H9 (cell line): ENCODE data around the gene FHOD3. TPM values are rescaled to one million over a fixed set of nuclear protein-coding genes. Genes with fewer than 3 reads are reported as not detected.

ENCODE experiments used
- DNase-seq: peaks from one replicate; pipeline ENCODE4 v3.0.0-alpha.2; 2017
- H2AFZ ChIP-seq: one replicate; pipeline ENCODE4 v1.6.1; 2013; ENCODE audit warnings: mild to moderate bottlenecking, low read length, control low read depth, moderate library complexity
- H2AK5ac ChIP-seq: 2 replicates; pipeline ENCODE4 v1.6.1; 2013; ENCODE audit warnings: low read length, control low read depth, mixed read lengths; ENCODE audit not compliant: insufficient read length
- H2BK120ac ChIP-seq: one replicate; pipeline ENCODE4 v1.6.1; 2013; ENCODE audit warnings: low read depth, mild to moderate bottlenecking, low read length, control low read depth, inconsistent platforms; ENCODE audit not compliant: poor library complexity, severe bottlenecking
- H2BK12ac ChIP-seq: 2 replicates; pipeline ENCODE4 v1.6.1; 2013; ENCODE audit warnings: low read length, control low read depth, mixed read lengths, low read depth; ENCODE audit not compliant: insufficient read length
- H2BK15ac ChIP-seq: 2 replicates; pipeline ENCODE4 v1.6.1; 2013; ENCODE audit warnings: low read depth, low read length, control low read depth
- H2BK20ac ChIP-seq: one replicate; pipeline ENCODE4 v1.6.1; 2013; ENCODE audit warnings: low read depth, mild to moderate bottlenecking, low read length, control low read depth, inconsistent platforms; ENCODE audit not compliant: poor library complexity, severe bottlenecking
- H2BK5ac ChIP-seq: 2 replicates; pipeline ENCODE4 v1.6.1; 2013; ENCODE audit warnings: low read length, control low read depth, mixed read lengths; ENCODE audit not compliant: insufficient read length
- H3K14ac ChIP-seq: 2 replicates; pipeline ENCODE4 v1.6.1; 2013; ENCODE audit warnings: low read length, control low read depth; ENCODE audit not compliant: insufficient read depth
- H3K18ac ChIP-seq: 2 replicates; pipeline ENCODE4 v1.6.1; 2013; ENCODE audit warnings: low read depth, mild to moderate bottlenecking, mixed read lengths, low read length, control low read depth; ENCODE audit not compliant: insufficient read length
- H3K23ac ChIP-seq: 2 replicates; pipeline ENCODE4 v1.6.1; 2013; ENCODE audit warnings: low read length, control low read depth, mixed read lengths, low read depth; ENCODE audit not compliant: insufficient read length
- H3K23me2 ChIP-seq: 2 replicates; pipeline ENCODE4 v1.6.1; 2013; ENCODE audit warnings: low read depth, mild to moderate bottlenecking, mixed read lengths, low read length, control low read depth; ENCODE audit not compliant: insufficient read length, poor library complexity, severe bottlenecking
- H3K27ac ChIP-seq: 2 replicates; pipeline ENCODE4 v1.5.1; 2013; ENCODE audit warnings: low read length, control low read depth, mixed read lengths, low read depth; ENCODE audit not compliant: insufficient read length
- H3K27me3 ChIP-seq: 2 replicates; pipeline ENCODE4 v1.6.1; 2013; ENCODE audit warnings: low read length, control low read depth, inconsistent platforms; ENCODE audit not compliant: insufficient read depth
- H3K4ac ChIP-seq: 2 replicates; pipeline ENCODE4 v1.6.1; 2013; ENCODE audit warnings: low read depth, mild to moderate bottlenecking, control low read depth, inconsistent platforms, low read length, moderate library complexity
- H3K4me1 ChIP-seq: 2 replicates; pipeline ENCODE4 v1.6.1; 2013; ENCODE audit warnings: low read length, control low read depth, inconsistent platforms; ENCODE audit not compliant: insufficient read depth
- H3K4me2 ChIP-seq: 2 replicates; pipeline ENCODE4 v1.6.1; 2013; ENCODE audit warnings: low read length, control low read depth, mixed read lengths; ENCODE audit not compliant: insufficient read length, insufficient read depth
- H3K56ac ChIP-seq: 2 replicates; pipeline ENCODE4 v1.6.1; 2013; ENCODE audit warnings: low read depth, mild to moderate bottlenecking, mixed read lengths, low read length, control low read depth; ENCODE audit not compliant: insufficient read length
- H3K79me1 ChIP-seq: 2 replicates; pipeline ENCODE4 v1.6.1; 2013; ENCODE audit warnings: low read depth, mild to moderate bottlenecking, moderate library complexity, low read length, control low read depth, inconsistent platforms; ENCODE audit not compliant: insufficient read depth, poor library complexity, severe bottlenecking
- H3K79me2 ChIP-seq: 2 replicates; pipeline ENCODE4 v1.6.1; 2013; ENCODE audit warnings: low read length, control low read depth, inconsistent platforms; ENCODE audit not compliant: insufficient read depth
- H3K9ac ChIP-seq: 2 replicates; pipeline ENCODE4 v1.6.1; 2013; ENCODE audit warnings: low read length, control low read depth, mixed read lengths; ENCODE audit not compliant: insufficient read length; ENCODE audit errors: extremely low read depth
- H3K9me3 ChIP-seq: one replicate; pipeline ENCODE4 v1.6.1; 2013; ENCODE audit warnings: low read depth, low read length, inconsistent platforms; ENCODE audit not compliant: control insufficient read depth
- H3T11ph ChIP-seq: one replicate; pipeline ENCODE4 v1.6.1; 2013; ENCODE audit warnings: mild to moderate bottlenecking, low read length, control low read depth, inconsistent platforms
- H4K20me1 ChIP-seq: one replicate; pipeline ENCODE4 v1.6.1; 2013; ENCODE audit not compliant: control insufficient read depth, insufficient read length, insufficient read depth
- H4K5ac ChIP-seq: 2 replicates; pipeline ENCODE4 v1.6.1; 2013; ENCODE audit warnings: low read depth, mild to moderate bottlenecking, mixed read lengths, low read length, control low read depth; ENCODE audit not compliant: insufficient read length
- H4K8ac ChIP-seq: replicated peaks from 2 replicates; pipeline ENCODE4 v1.6.1; 2013; ENCODE audit warnings: low read length, control low read depth, mixed read lengths, low read depth; ENCODE audit not compliant: insufficient read length
- H4K91ac ChIP-seq: 2 replicates; pipeline ENCODE4 v1.6.1; 2013; ENCODE audit warnings: low read depth, mild to moderate bottlenecking, moderate library complexity, mixed read lengths, low read length, control low read depth; ENCODE audit not compliant: insufficient read length
- H3K27ac Mint-ChIP-seq, 3 experiments: 2 replicates in 2 of 3; 3 replicates in 1 of 3; pipeline ENCODE4 v1.8.0; 2020 to 2021; ENCODE audit warnings: mixed read lengths in 3 of 3, mild to moderate bottlenecking in 1 of 3, moderate library complexity in 1 of 3
- H3K27me3 Mint-ChIP-seq: 2 replicates; pipeline ENCODE4 v1.8.0; 2021; ENCODE audit warnings: low read depth, mild to moderate bottlenecking, moderate library complexity, mixed read lengths
- H3K36me3 Mint-ChIP-seq, 3 experiments: 2 replicates in 2 of 3; 3 replicates in 1 of 3; pipeline ENCODE4 v1.8.0; 2020 to 2021; ENCODE audit warnings: low read depth in 3 of 3, mixed read lengths in 3 of 3; ENCODE audit not compliant: insufficient read depth in 1 of 3
- H3K4me1 Mint-ChIP-seq, 2 experiments: 2 replicates each; pipeline ENCODE4 v1.8.0; 2020; ENCODE audit warnings: mixed read lengths in 2 of 2
- H3K4me3 Mint-ChIP-seq, 2 experiments: 2 replicates in 1 of 2; 3 replicates in 1 of 2; pipeline ENCODE4 v1.8.0; 2020 to 2021; ENCODE audit warnings: mild to moderate bottlenecking in 2 of 2, mixed read lengths in 2 of 2, moderate library complexity in 1 of 2
- H3K9me3 Mint-ChIP-seq, 2 experiments: 2 replicates in 1 of 2; 3 replicates in 1 of 2; pipeline ENCODE4 v1.8.0; 2020; ENCODE audit warnings: mild to moderate bottlenecking in 2 of 2, mixed read lengths in 2 of 2, moderate library complexity in 1 of 2
- CTCF ChIP-seq: fragments of 200-600 bp; sonication (generic); conservative IDR thresholded peaks from 3 replicates; pipeline ENCODE4 v1.8.0; 2021; ENCODE audit warnings: antibody characterized with exemption, mild to moderate bottlenecking
- WGBS: extraction: QIAGEN DNeasy Blood & Tissue Kit; methylation state at CpG from one replicate; pipeline ENCODE4 v1.1.7; 2013; ENCODE audit warnings: missing lambda C conversion rate, low lambda C conversion rate, mixed read lengths; ENCODE audit not compliant: insufficient read length; ENCODE audit errors: extremely low coverage; 5-methylcytosine and 5-hydroxymethylcytosine counted together
- total RNA-seq: library from RNA; stranded (reverse); gene quantifications from 2 replicates; pipeline ENCODE4 v1.2.1, GENCODE V29; 2021

FHOD3 gene
- total RNA-seq, 1 experiment from 2014 or later, result 8.0 TPM

GRCh38 chr18:36692371-36692770 lies 394.9 kb downstream of the FHOD3 start:
- Histone ChIP-seq H4K91ac (no peak overlapping the region), H3K4ac (no peak overlapping the region), H3T11ph (no peak overlapping the region), H2BK20ac (no peak overlapping the region), H3K9ac (no peak overlapping the region), H2BK12ac (no peak overlapping the region), H3K9me3 (no peaks in the 10 kb centered on the region), H3K23ac (no peak overlapping the region), H3K18ac (no peak overlapping the region), H4K5ac (no peak overlapping the region), H2BK5ac (no peak overlapping the region), H4K8ac (no peak overlapping the region), H2BK120ac (no peak overlapping the region), H3K27me3 (no peaks in the 10 kb centered on the region), H3K79me2 (no peaks in the 10 kb centered on the region), H4K20me1 (no peaks in the 10 kb centered on the region), H3K4me2 (no peak overlapping the region), H2AFZ (no peak overlapping the region), H2AK5ac (no peak overlapping the region), H3K14ac (no peak overlapping the region), H3K23me2 (no peaks in the 10 kb centered on the region), H2BK15ac (no peak overlapping the region), H3K56ac (no peak overlapping the region), H3K79me1 (no peaks in the 10 kb centered on the region), H3K27ac (no peak overlapping the region), H3K4me1 (no peaks in the 10 kb centered on the region)
- Mint-ChIP-seq H3K27me3 (no peaks in the 10 kb centered on the region), H3K36me3 (no peaks in the 10 kb centered on the region), H3K4me1 (no peaks in the 10 kb centered on the region), H3K9me3 (no peaks in the 10 kb centered on the region), H3K4me3 (no peak overlapping the region), H3K27ac (no peak overlapping the region; a peak in 1 of 7 replicates)
- WGBS, result no CpG with 5 or more reads among the region's 2 CpGs
- TF ChIP-seq CTCF, result no peak
- no peak for DNase-seq
